Neural cell (in vitro differentiated cells): Measurements from ENCODE around the gene CDH20. TPM values are rescaled to one million over a fixed set of nuclear protein-coding genes. Genes with fewer than 3 reads are reported as not detected.

Experiments used
- H2AFZ ChIP-seq: fragments of 200-600, 300-800 bp; sonication (generic), shearing (Covaris generic); 2 replicates; pipeline ENCODE4 v1.6.0; 2014; ENCODE audit warnings: low read depth, mild to moderate bottlenecking, antibody characterized with exemption, low read length, moderate library complexity
- H3F3A ChIP-seq: fragments of 200-600 bp; shearing (Covaris generic); 2 replicates; pipeline ENCODE4 v1.6.1; 2016; ENCODE audit warnings: mild to moderate bottlenecking, moderate library complexity, mixed read lengths, antibody characterized with exemption, low read length; ENCODE audit not compliant: insufficient read depth, poor library complexity, severe bottlenecking
- H3K27ac ChIP-seq: fragments of 200-600, 300-800 bp; sonication (generic), shearing (Covaris generic); 2 replicates; pipeline ENCODE4 v1.5.1; 2014; ENCODE audit warnings: mild to moderate bottlenecking, low read length, moderate library complexity
- H3K27me3 ChIP-seq: fragments of 300-800, 200-600 bp; sonication (generic), shearing (Covaris generic); 2 replicates; pipeline ENCODE4 v1.6.0; 2014; ENCODE audit warnings: mild to moderate bottlenecking, low read depth, low read length, moderate library complexity; ENCODE audit not compliant: insufficient read depth
- H3K36me3 ChIP-seq: fragments of 300-800, 200-600 bp; sonication (generic), shearing (Covaris generic); 2 replicates; pipeline ENCODE4 v1.5.1; 2014; ENCODE audit warnings: mild to moderate bottlenecking, antibody characterized with exemption, low read length, moderate library complexity; ENCODE audit not compliant: insufficient read depth
- H3K4me2 ChIP-seq: fragments of 300-800, 200-600 bp; sonication (generic), shearing (Covaris generic); 2 replicates; pipeline ENCODE4 v1.6.0; 2014; ENCODE audit warnings: mild to moderate bottlenecking, low read length
- H3K4me3 ChIP-seq: fragments of 300-800, 200-600 bp; sonication (generic), shearing (Covaris generic); 2 replicates; pipeline ENCODE4 v1.5.1; 2014; ENCODE audit warnings: mild to moderate bottlenecking, low read length, moderate library complexity
- H3K79me2 ChIP-seq: fragments of 200-600 bp; shearing (Covaris generic); replicated peaks from 2 replicates; pipeline ENCODE4 v1.6.0; 2014; ENCODE audit warnings: mild to moderate bottlenecking, low read length, moderate library complexity; ENCODE audit not compliant: insufficient read depth
- H3K9ac ChIP-seq: fragments of 300-800, 200-600 bp; sonication (generic), shearing (Covaris generic); 2 replicates; pipeline ENCODE4 v1.6.1; 2016; ENCODE audit warnings: mild to moderate bottlenecking, low read length, mixed read lengths
- H3K9me2 ChIP-seq: fragments of 200-600 bp; shearing (Covaris generic); 2 replicates; pipeline ENCODE4 v1.6.1; 2016; ENCODE audit warnings: mild to moderate bottlenecking, low read length, mixed read lengths; ENCODE audit not compliant: insufficient read depth
- H3K9me3 ChIP-seq: fragments of 200-600, 300-800 bp; sonication (generic), shearing (Covaris generic); 2 replicates; pipeline ENCODE4 v1.6.1; 2016; ENCODE audit warnings: mild to moderate bottlenecking, mixed run types, low read length, moderate library complexity, mixed read lengths
- H4K20me1 ChIP-seq: fragments of 200-600 bp; shearing (Covaris generic); 2 replicates; pipeline ENCODE4 v1.6.1; 2016; ENCODE audit warnings: mild to moderate bottlenecking, mixed run types; ENCODE audit not compliant: insufficient read depth
- CTCF ChIP-seq: fragments of 450-650 bp; IDR thresholded peaks from 2 replicates; pipeline ENCODE4 v1.5.1; 2014; ENCODE audit warnings: antibody characterized with exemption, mild to moderate bottlenecking, moderate library complexity; ENCODE audit not compliant: poor library complexity, severe bottlenecking
- EP300 ChIP-seq: fragments of 450-650 bp; conservative IDR thresholded peaks from 2 replicates; pipeline ENCODE4 v1.6.1; 2014; ENCODE audit warnings: antibody characterized with exemption, mild to moderate bottlenecking, moderate library complexity; ENCODE audit not compliant: poor library complexity, severe bottlenecking
- EZH2 ChIP-seq: fragments of 200-600, 300-800 bp; shearing (Covaris generic), sonication (generic); IDR thresholded peaks from 2 replicates; pipeline ENCODE4 v1.6.1; 2014; ENCODE audit warnings: antibody characterized with exemption, low read length, borderline replicate concordance, mild to moderate bottlenecking; ENCODE audit not compliant: insufficient read depth, poor library complexity, severe bottlenecking
- MXI1 ChIP-seq: fragments of 450-650 bp; conservative IDR thresholded peaks from 2 replicates; pipeline ENCODE4 v1.6.1; 2014; ENCODE audit warnings: antibody characterized with exemption, mild to moderate bottlenecking; ENCODE audit not compliant: poor library complexity, severe bottlenecking
- POLR2AphosphoS5 ChIP-seq: IDR thresholded peaks from 2 replicates; pipeline ENCODE4 v1.6.1; 2012
- RAD21 ChIP-seq: fragments of 450-650 bp; conservative IDR thresholded peaks from 2 replicates; pipeline ENCODE4 v1.6.1; 2014; ENCODE audit warnings: antibody characterized with exemption, mild to moderate bottlenecking, moderate library complexity
- REST ChIP-seq: IDR thresholded peaks from 2 replicates; pipeline ENCODE4 v1.6.1; 2012; ENCODE audit warnings: borderline replicate concordance
- SMC3 ChIP-seq: fragments of 450-650 bp; conservative IDR thresholded peaks from 2 replicates; pipeline ENCODE4 v1.6.1; 2014; ENCODE audit warnings: antibody characterized with exemption, mild to moderate bottlenecking, moderate library complexity; ENCODE audit not compliant: poor library complexity
- TAF1 ChIP-seq: IDR thresholded peaks from 2 replicates; pipeline ENCODE4 v1.6.1; 2012; ENCODE audit warnings: low read depth
- polyA plus RNA-seq: library from polyadenylated mRNA; depleted of rRNA; stranded (reverse); fragments of >200 nt; gene quantifications from 2 replicates; pipeline ENCODE4 v1.2.3, GENCODE V29; 2014

CDH20 gene
- polyA plus RNA-seq, 1 donor from 2014 or later = 1.7 TPM

GRCh38 chr18:61308004-61308403 lies 25.2 kb upstream of the CDH20 start:
- no peak overlapping the region for H3K9ac ChIP-seq
- no peaks in the 10 kb centered on the region for H3F3A ChIP-seq
- H3K79me2 ChIP-seq = no peaks in the 10 kb centered on the region
- H4K20me1 ChIP-seq = no peaks in the 10 kb centered on the region
- TF ChIP-seq TAF1 (no peak), REST (no peak), EP300 (no peak)
- no peaks in the 10 kb centered on the region for H3K36me3 ChIP-seq
- H3K4me2 ChIP-seq = no peak overlapping the region
- no peaks in the 10 kb centered on the region for H3K9me3 ChIP-seq
- H3K4me3 ChIP-seq = no peak overlapping the region
- no peak overlapping the region for H3K27ac ChIP-seq
- no peaks in the 10 kb centered on the region for H3K27me3 ChIP-seq
- no peaks in the 10 kb centered on the region for H3K9me2 ChIP-seq
- H2AFZ ChIP-seq = no peak overlapping the region

GRCh38 chr18:61308795-61309393 lies 24.3 kb upstream of the CDH20 start:
- Histone ChIP-seq H3K4me3 (no peak overlapping the region), H3K4me2 (no peak overlapping the region), H3K9me2 (no peaks in the 10 kb centered on the region), H2AFZ (no peak overlapping the region), H4K20me1 (no peaks in the 10 kb centered on the region), H3K9ac (no peak overlapping the region), H3K27me3 (no peaks in the 10 kb centered on the region), H3F3A (no peaks in the 10 kb centered on the region), H3K36me3 (no peaks in the 10 kb centered on the region), H3K27ac (no peak overlapping the region), H3K9me3 (no peaks in the 10 kb centered on the region), H3K79me2 (no peaks in the 10 kb centered on the region)
- TF ChIP-seq EZH2 = no peak
- TF ChIP-seq CTCF = no peak
- TF ChIP-seq MXI1 = no peak
- no peak for TF ChIP-seq EP300
- no peak for TF ChIP-seq REST
- no peak for TF ChIP-seq SMC3
- TF ChIP-seq TAF1 = no peak
- no peak for TF ChIP-seq POLR2AphosphoS5
- no peak for TF ChIP-seq RAD21
